Measurements from ENCODE around the gene NAV1.
A peak's percentile ranks its signal among the peaks of the same experiment; 100 is the strongest.

NAV1 gene

GRCh38 chr1:201561601-201562000 lies 22.7 kb downstream of the NAV1 start:
- Histone ChIP-seq H3K27me3 (ENCODE audit: insufficient read depth, low read depth, severe bottlenecking) (no peaks in the 10 kb centered on the region), H3K27ac (no peak overlapping the region), H3K9me3 (ENCODE audit: severe bottlenecking) (no peaks in the 10 kb centered on the region), H3K36me3 (no peaks in the 10 kb centered on the region), H3K4me3 (ENCODE audit: low read depth, low read length) (no peak overlapping the region)
- DNase-seq: no peak
- TF ChIP-seq CTCF (IDR thresholded peaks at IDR 0.05; ENCODE audit: low read depth, low read length): no peak

DNA sequence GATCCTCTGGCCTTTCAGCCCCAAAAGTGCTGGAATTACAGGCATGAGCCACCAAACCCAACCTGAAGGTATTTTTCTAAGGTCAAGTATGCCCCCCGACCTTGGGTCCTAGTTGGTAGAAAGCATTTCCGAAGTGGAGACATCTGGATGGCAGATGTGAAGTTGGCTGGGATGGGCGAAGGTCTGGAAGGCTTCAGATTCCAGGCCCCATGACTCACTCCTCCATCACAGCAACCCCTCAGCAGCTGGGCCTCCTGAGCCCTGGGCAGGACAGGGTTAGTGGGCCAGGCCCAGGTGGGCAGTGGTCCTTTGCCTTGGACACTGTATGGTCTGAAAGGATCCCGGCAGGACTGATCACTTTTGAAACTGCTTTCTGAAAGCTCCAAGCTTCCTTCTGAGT lies 23.3 kb downstream of the NAV1 start:
- DNase-seq: no peak
- Histone ChIP-seq H3K4me3 (ENCODE audit: low read depth, low read length) (no peak overlapping the region), H3K36me3 (no peaks in the 10 kb centered on the region), H3K9me3 (ENCODE audit: severe bottlenecking) (no peaks in the 10 kb centered on the region), H3K27me3 (ENCODE audit: insufficient read depth, low read depth, severe bottlenecking) (no peaks in the 10 kb centered on the region), H3K27ac (no peak overlapping the region)
- TF ChIP-seq CTCF (IDR thresholded peaks at IDR 0.05; ENCODE audit: low read depth, low read length): no peak

- Histone ChIP-seq H3K9me3 (ENCODE audit: severe bottlenecking) (no peaks in the 10 kb centered on the region), H3K27me3 (ENCODE audit: insufficient read depth, low read depth, severe bottlenecking) (no peaks in the 10 kb centered on the region), H3K36me3 (no peaks in the 10 kb centered on the region), H3K4me3 (ENCODE audit: low read depth, low read length) (no peak overlapping the region), H3K27ac (no peak overlapping the region)
- no peak for TF ChIP-seq CTCF (IDR thresholded peaks at IDR 0.05; ENCODE audit: low read depth, low read length)
- no peak for DNase-seq
Measured at GRCh38 chr1:201562659-201563405, 23.9 kb downstream of the NAV1 start.

DNA sequence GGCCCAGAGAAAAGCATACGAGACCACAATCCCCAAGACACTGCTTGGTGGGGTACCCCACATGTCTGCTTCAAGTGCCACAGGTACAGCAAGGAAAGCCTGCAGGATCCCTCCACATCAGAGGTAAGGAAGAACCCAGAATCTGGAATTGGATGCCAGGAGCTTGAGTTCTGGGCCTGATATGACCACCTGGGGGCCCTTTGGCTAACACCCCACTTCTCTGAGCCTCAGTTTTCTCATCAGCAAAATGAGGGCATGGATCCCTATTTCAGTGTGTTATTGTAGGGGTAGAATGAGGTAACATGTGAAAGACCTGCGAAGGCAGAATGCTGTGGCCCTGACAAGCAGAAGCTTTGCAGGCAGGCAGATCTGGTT lies 24.5 kb downstream of the NAV1 start:
- Histone ChIP-seq H3K27ac (no peak overlapping the region), H3K4me3 (ENCODE audit: low read depth, low read length) (no peak overlapping the region)
- TF ChIP-seq CTCF (IDR thresholded peaks at IDR 0.05; ENCODE audit: low read depth, low read length): no peak

DNA sequence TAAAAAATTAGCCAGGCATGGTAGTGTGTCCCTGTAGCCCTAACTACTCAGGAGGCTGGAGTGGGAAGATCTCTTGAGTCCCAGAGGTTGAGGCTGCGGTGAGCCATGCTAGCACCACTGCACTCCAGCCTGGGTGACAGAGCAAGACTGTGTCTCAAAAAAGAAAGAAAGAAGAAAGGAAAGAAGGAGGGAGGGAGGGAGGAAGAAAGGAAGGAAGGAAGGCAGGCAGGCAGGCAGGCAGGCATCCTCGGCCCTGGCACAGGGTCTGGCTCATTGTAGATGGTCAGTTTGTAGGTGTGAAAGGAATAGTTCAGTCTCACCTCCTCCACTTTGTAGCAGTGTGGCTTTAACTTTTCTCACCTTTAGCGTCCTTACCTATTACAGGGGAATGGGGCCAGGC lies 25.0 kb downstream of the NAV1 start:
- no peaks in the 10 kb centered on the region for H3K27me3 ChIP-seq (ENCODE audit: insufficient read depth, low read depth, severe bottlenecking)
- H3K36me3 ChIP-seq: no peaks in the 10 kb centered on the region
- no peak for TF ChIP-seq CTCF (IDR thresholded peaks at IDR 0.05; ENCODE audit: low read depth, low read length)
- H3K27ac ChIP-seq: peak overlapping the region; percentile 15
- DNase-seq: no peak
- no peaks in the 10 kb centered on the region for H3K9me3 ChIP-seq (ENCODE audit: severe bottlenecking)
- H3K4me3 ChIP-seq (ENCODE audit: low read depth, low read length): no peak overlapping the region

More for the DNA sequence above, 24.5 kb downstream of the NAV1 start:
- Histone ChIP-seq H3K27me3 (ENCODE audit: insufficient read depth, low read depth, severe bottlenecking) (no peaks in the 10 kb centered on the region), H3K9me3 (ENCODE audit: severe bottlenecking) (no peaks in the 10 kb centered on the region), H3K36me3 (no peaks in the 10 kb centered on the region)
- no peak for DNase-seq
